Lower lobe of right lung (tissue), 2 donors: ENCODE measurements around the gene KLF11. TPM values are rescaled to one million over a fixed set of nuclear protein-coding genes. Genes with fewer than 3 reads are reported as not detected.
A peak's percentile ranks its signal among the peaks of the same experiment; 100 is the strongest.

Source experiments
- ATAC-seq, 2 donors: fragments of 200-7000 bp; cut with Tn5 transposase; one replicate each; pipeline ENCODE4 v1.9.1; 2020 to 2022; ENCODE audit warnings: mild to moderate bottlenecking in 2 of 2, moderate library complexity in 2 of 2
- DNase-seq: peaks from one replicate; pipeline ENCODE4 v3.0.0-alpha.2; 2020
- H3K27ac ChIP-seq: fragments of 200-600 bp; one replicate; pipeline ENCODE4 v1.8.0; 2022
- H3K27me3 ChIP-seq: fragments of 200-600 bp; one replicate; pipeline ENCODE4 v1.8.0; 2022; ENCODE audit warnings: low read depth
- H3K36me3 ChIP-seq: fragments of 200-600 bp; one replicate; pipeline ENCODE4 v1.8.0; 2022; ENCODE audit warnings: mild to moderate bottlenecking
- H3K4me1 ChIP-seq: fragments of 200-600 bp; one replicate; pipeline ENCODE4 v1.8.0; 2022
- H3K4me3 ChIP-seq: fragments of 200-600 bp; one replicate; pipeline ENCODE4 v1.8.0; 2022; ENCODE audit warnings: mild to moderate bottlenecking
- H3K9me3 ChIP-seq: fragments of 200-600 bp; one replicate; pipeline ENCODE4 v1.8.0; 2022
- intact Hi-C: fragments of 100-400 bp; cut with DNase I; formaldehyde crosslinking; loops from one replicate; pipeline ENCODE4 v1.11.0; 2022
- total RNA-seq: library from RNA; stranded (reverse); fragmentation: NEBNext Ultra II Directional; extraction: Animal tissue kit (Norgen Biotek cat#: 25700); gene quantifications from one replicate; pipeline ENCODE4 v1.2.1, GENCODE V29; 2021
- TF ChIP-seq, protein P1 (sequence below): fragments of 200-600 bp; IDR thresholded peaks from one replicate; pipeline ENCODE4 v1.8.0; 2022; ENCODE audit warnings: antibody characterized with exemption, mild to moderate bottlenecking
- donor health status: DM: no; HTN: yes; CAD: no; lungs with severe emphysema.

The KLF11 gene
- total RNA-seq, 1 donor from 2014 or later: 40.8 TPM

- intact Hi-C loops: no loop called here
- peak overlapping the region; percentile 73 for H3K27ac ChIP-seq
Measured at GRCh38 chr2:10078704-10079265, 35.4 kb downstream of the KLF11 start.

GRCh38 chr2:10079266-10079869, 36.0 kb downstream of the KLF11 start:
- peak overlapping the region; percentile 53 for H3K4me3 ChIP-seq
- peaks cover 19% of the 10 kb centered on the region for H3K4me1 ChIP-seq
- DNase-seq (peak; percentile 46), ATAC-seq (peak; percentile 75 to 80)
- H3K27ac ChIP-seq: peak overlapping the region; percentile 73
- no peaks in the 10 kb centered on the region for H3K9me3 ChIP-seq
- intact Hi-C loops: no loop called here
- TF ChIP-seq, protein P1, sequence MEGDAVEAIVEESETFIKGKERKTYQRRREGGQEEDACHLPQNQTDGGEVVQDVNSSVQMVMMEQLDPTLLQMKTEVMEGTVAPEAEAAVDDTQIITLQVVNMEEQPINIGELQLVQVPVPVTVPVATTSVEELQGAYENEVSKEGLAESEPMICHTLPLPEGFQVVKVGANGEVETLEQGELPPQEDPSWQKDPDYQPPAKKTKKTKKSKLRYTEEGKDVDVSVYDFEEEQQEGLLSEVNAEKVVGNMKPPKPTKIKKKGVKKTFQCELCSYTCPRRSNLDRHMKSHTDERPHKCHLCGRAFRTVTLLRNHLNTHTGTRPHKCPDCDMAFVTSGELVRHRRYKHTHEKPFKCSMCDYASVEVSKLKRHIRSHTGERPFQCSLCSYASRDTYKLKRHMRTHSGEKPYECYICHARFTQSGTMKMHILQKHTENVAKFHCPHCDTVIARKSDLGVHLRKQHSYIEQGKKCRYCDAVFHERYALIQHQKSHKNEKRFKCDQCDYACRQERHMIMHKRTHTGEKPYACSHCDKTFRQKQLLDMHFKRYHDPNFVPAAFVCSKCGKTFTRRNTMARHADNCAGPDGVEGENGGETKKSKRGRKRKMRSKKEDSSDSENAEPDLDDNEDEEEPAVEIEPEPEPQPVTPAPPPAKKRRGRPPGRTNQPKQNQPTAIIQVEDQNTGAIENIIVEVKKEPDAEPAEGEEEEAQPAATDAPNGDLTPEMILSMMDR: no peak
- no peaks in the 10 kb centered on the region for H3K36me3 ChIP-seq
- peaks cover 69% of the 10 kb centered on the region for H3K27me3 ChIP-seq

More at GRCh38 chr2:10078704-10079265, 35.4 kb downstream of the KLF11 start:
- Histone ChIP-seq H3K36me3 (no peaks in the 10 kb centered on the region), H3K9me3 (no peaks in the 10 kb centered on the region), H3K27me3 (peaks cover 64% of the 10 kb centered on the region), H3K4me3 (peak overlapping the region; percentile 53), H3K4me1 (peaks cover 19% of the 10 kb centered on the region)
- ATAC-seq (peak; percentile 35 to 82), DNase-seq (no peak)
- TF ChIP-seq, protein P1: no peak

- H3K9me3 ChIP-seq: no peaks in the 10 kb centered on the region
- no peaks in the 10 kb centered on the region for H3K36me3 ChIP-seq
- ATAC-seq (peak; percentile 57 to 59), DNase-seq (no peak)
- H3K4me1 ChIP-seq: peaks cover 19% of the 10 kb centered on the region
- H3K27ac ChIP-seq: peak within 1 kb of the TSS; percentile 73
- peak within 1 kb of the TSS; percentile 53 for H3K4me3 ChIP-seq
- TF ChIP-seq, protein P1: no peak
- peaks cover 69% of the 10 kb centered on the region for H3K27me3 ChIP-seq
- intact Hi-C loops: no loop called here
Measured at GRCh38 chr2:10079870-10080535, 36.7 kb downstream of the KLF11 start, which contains the start of gene CYS1. CYS1 (minus strand) TSS chr2:10080411; CDS start chr2:10080223, 188 bp downstream.

- H3K4me1 ChIP-seq: peaks cover 19% of the 10 kb centered on the region
- DNase-seq (no peak), ATAC-seq (peak; percentile 20 to 38)
- H3K9me3 ChIP-seq: no peaks in the 10 kb centered on the region
- intact Hi-C loops: no loop called here
- H3K4me3 ChIP-seq: peak overlapping the region; percentile 53
- TF ChIP-seq, protein P1: no peak
- peaks cover 69% of the 10 kb centered on the region for H3K27me3 ChIP-seq
- H3K36me3 ChIP-seq: no peaks in the 10 kb centered on the region
- H3K27ac ChIP-seq: peak overlapping the region; percentile 31
Measured at GRCh38 chr2:10080536-10081304, 37.4 kb downstream of the KLF11 start.

DNA sequence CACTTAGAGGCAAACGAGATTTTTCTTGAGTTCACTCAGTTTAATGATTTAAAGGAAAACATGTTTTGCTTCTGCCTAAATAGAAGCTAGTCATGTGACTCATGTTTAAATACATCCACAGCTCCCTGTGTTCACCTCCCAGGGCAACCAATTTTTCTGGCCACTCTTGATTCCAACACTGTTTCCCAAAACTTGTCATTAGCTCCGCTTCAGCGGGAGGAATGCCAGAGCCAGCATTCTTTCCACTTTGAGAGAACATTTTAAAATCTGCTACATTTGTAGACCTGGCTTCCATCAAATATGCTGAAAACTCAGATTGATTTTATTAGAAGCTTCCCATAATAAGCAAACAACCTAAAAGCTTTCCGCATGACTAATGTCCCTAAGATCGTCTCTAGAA, 39.7 kb downstream of the KLF11 start:
- Histone ChIP-seq H3K36me3 (no peaks in the 10 kb centered on the region), H3K4me1 (peaks cover 19% of the 10 kb centered on the region), H3K9me3 (no peaks in the 10 kb centered on the region), H3K27ac (no peak overlapping the region), H3K27me3 (peaks cover 58% of the 10 kb centered on the region), H3K4me3 (no peak overlapping the region)
- no peak for DNase-seq
- no peak for ATAC-seq
- TF ChIP-seq, protein P1: no peak
- intact Hi-C loops: no loop called here
